GM23338 (cell line): ENCODE data around the gene PRKD3. TPM values are rescaled to one million over a fixed set of nuclear protein-coding genes. Genes with fewer than 3 reads are reported as not detected.

Experiments
- ATAC-seq: fragments of 200-7000 bp; cut with Tn5 transposase; 3 replicates; pipeline ENCODE4 v1.9.1; 2020
- DNase-seq: peaks from one replicate; pipeline ENCODE4 v3.0.0-alpha.2; 2015; ENCODE audit warnings: low spot score
- H2AFZ ChIP-seq: fragments of 200-600 bp; sonication (generic); 2 replicates; pipeline ENCODE4 v1.8.0; 2016; ENCODE audit warnings: antibody characterized with exemption, mild to moderate bottlenecking, moderate library complexity
- H3F3A ChIP-seq: fragments of 200-600 bp; sonication (generic); replicated peaks from 2 replicates; pipeline ENCODE4 v1.8.0; 2017; ENCODE audit warnings: antibody characterized with exemption, mixed run types, low read depth
- H3K27ac ChIP-seq: fragments of 200-600 bp; sonication (generic); 2 replicates; pipeline ENCODE4 v1.6.1; 2016; ENCODE audit warnings: low read depth
- H3K27me3 ChIP-seq: fragments of 200-600 bp; sonication (generic); 2 replicates; pipeline ENCODE4 v1.8.0; 2016; ENCODE audit warnings: mild to moderate bottlenecking, mixed run types, moderate library complexity; ENCODE audit not compliant: insufficient read depth
- H3K36me3 ChIP-seq: fragments of 200-600 bp; sonication (generic); 2 replicates; pipeline ENCODE4 v1.8.0; 2016; ENCODE audit warnings: mild to moderate bottlenecking; ENCODE audit not compliant: insufficient read depth
- H3K4me1 ChIP-seq: fragments of 200-600 bp; sonication (generic); 2 replicates; pipeline ENCODE4 v1.8.0; 2016; ENCODE audit warnings: mild to moderate bottlenecking, moderate library complexity; ENCODE audit not compliant: insufficient read depth
- H3K4me2 ChIP-seq: fragments of 200-600 bp; sonication (generic); 2 replicates; pipeline ENCODE4 v1.7.1; 2017; ENCODE audit warnings: mixed run types
- H3K4me3 ChIP-seq: fragments of 200-600 bp; sonication (generic); 2 replicates; pipeline ENCODE4 v1.6.1; 2016; ENCODE audit warnings: mixed run types
- H3K79me2 ChIP-seq: fragments of 200-600 bp; sonication (generic); replicated peaks from 2 replicates; pipeline ENCODE4 v1.8.0; 2017; ENCODE audit warnings: mild to moderate bottlenecking; ENCODE audit not compliant: insufficient read depth
- H3K9me2 ChIP-seq: fragments of 200-600 bp; sonication (generic); 2 replicates; pipeline ENCODE4 v1.8.0; 2017; ENCODE audit not compliant: insufficient read depth
- H4K20me1 ChIP-seq: fragments of 200-600 bp; sonication (generic); replicated peaks from 2 replicates; pipeline ENCODE4 v1.8.0; 2017; ENCODE audit warnings: mild to moderate bottlenecking; ENCODE audit not compliant: insufficient read depth
- H3K27ac Mint-ChIP-seq: 2 replicates; pipeline ENCODE4 v1.8.0; 2020; ENCODE audit warnings: inconsistent platforms, mild to moderate bottlenecking, moderate library complexity, mixed read lengths
- H3K27me3 Mint-ChIP-seq: 3 replicates; pipeline ENCODE4 v1.8.0; 2022; ENCODE audit warnings: low read depth, mild to moderate bottlenecking, moderate library complexity, mixed read lengths, inconsistent platforms; ENCODE audit not compliant: insufficient read depth, poor library complexity
- H3K36me3 Mint-ChIP-seq: 3 replicates; pipeline ENCODE4 v1.8.0; 2021; ENCODE audit warnings: low read depth, mild to moderate bottlenecking, inconsistent platforms, moderate library complexity, mixed read lengths
- H3K4me1 Mint-ChIP-seq: 3 replicates; pipeline ENCODE4 v1.8.0; 2020; ENCODE audit warnings: mild to moderate bottlenecking, inconsistent platforms, mixed read lengths
- H3K4me3 Mint-ChIP-seq: 3 replicates; pipeline ENCODE4 v1.8.0; 2021; ENCODE audit warnings: moderate library complexity, mild to moderate bottlenecking, inconsistent platforms, mixed read lengths
- H3K9me3 Mint-ChIP-seq: 3 replicates; pipeline ENCODE4 v1.8.0; 2020; ENCODE audit warnings: moderate library complexity, mild to moderate bottlenecking, inconsistent platforms, mixed read lengths
- EZH2phosphoT487 ChIP-seq: fragments of 200-600 bp; sonication (generic); IDR thresholded peaks from one replicate; pipeline ENCODE4 v1.8.1; 2018; ENCODE audit warnings: antibody characterized with exemption; ENCODE audit not compliant: unreplicated experiment
- JUNB ChIP-seq: IDR thresholded peaks from one replicate; pipeline ENCODE4 v1.6.1; 2016; ENCODE audit warnings: antibody characterized with exemption; ENCODE audit not compliant: unreplicated experiment
- NANOG ChIP-seq: IDR thresholded peaks from 2 replicates; pipeline ENCODE4 v1.6.1; 2016; ENCODE audit warnings: antibody characterized with exemption, borderline replicate concordance
- REST ChIP-seq: IDR thresholded peaks from one replicate; pipeline ENCODE4 v1.6.1; 2018; ENCODE audit warnings: antibody characterized with exemption; ENCODE audit not compliant: unreplicated experiment
- STAT1 ChIP-seq: IDR thresholded peaks from one replicate; pipeline ENCODE4 v1.6.1; 2016; ENCODE audit warnings: antibody characterized with exemption; ENCODE audit not compliant: unreplicated experiment
- ZNF114 ChIP-seq: fragments of 250-450 bp; sonication (Bioruptor Pico); IDR thresholded peaks from 2 replicates; pipeline ENCODE4 v1.5.0; 2020; ENCODE audit warnings: mild to moderate bottlenecking, moderate library complexity
- ZNF331 ChIP-seq: fragments of 250-450 bp; sonication (Bioruptor Pico); IDR thresholded peaks from 2 replicates; pipeline ENCODE4 v1.5.0; 2020; ENCODE audit warnings: low read depth, mild to moderate bottlenecking, moderate library complexity
- polyA plus RNA-seq: library from polyadenylated mRNA; unstranded; fragments of >200 nt; fragmentation: Nextera tagmentation; extraction: Ambion mirVana; gene quantifications from 2 replicates; pipeline ENCODE4 v1.2.1, GENCODE V29; 2016
- total RNA-seq: library from RNA; depleted of rRNA; stranded (reverse); fragments of >200 nt; shearing (Covaris generic); gene quantifications from 2 replicates; pipeline ENCODE4 v1.2.3, GENCODE V29; 2014
- TF ChIP-seq, protein P1 (sequence below): IDR thresholded peaks from 2 replicates; pipeline ENCODE4 v1.6.1; 2016; ENCODE audit warnings: antibody characterized with exemption
- TF ChIP-seq, protein P2 (sequence below): fragments of 250-450 bp; sonication (Bioruptor Pico); IDR thresholded peaks from 2 replicates; pipeline ENCODE4 v1.5.0; 2020; ENCODE audit warnings: mild to moderate bottlenecking, moderate library complexity

The PRKD3 gene
- total and polyA plus RNA-seq, 2 experiments from 2014 or later, result 59.7 to 77.0 TPM

DNA sequence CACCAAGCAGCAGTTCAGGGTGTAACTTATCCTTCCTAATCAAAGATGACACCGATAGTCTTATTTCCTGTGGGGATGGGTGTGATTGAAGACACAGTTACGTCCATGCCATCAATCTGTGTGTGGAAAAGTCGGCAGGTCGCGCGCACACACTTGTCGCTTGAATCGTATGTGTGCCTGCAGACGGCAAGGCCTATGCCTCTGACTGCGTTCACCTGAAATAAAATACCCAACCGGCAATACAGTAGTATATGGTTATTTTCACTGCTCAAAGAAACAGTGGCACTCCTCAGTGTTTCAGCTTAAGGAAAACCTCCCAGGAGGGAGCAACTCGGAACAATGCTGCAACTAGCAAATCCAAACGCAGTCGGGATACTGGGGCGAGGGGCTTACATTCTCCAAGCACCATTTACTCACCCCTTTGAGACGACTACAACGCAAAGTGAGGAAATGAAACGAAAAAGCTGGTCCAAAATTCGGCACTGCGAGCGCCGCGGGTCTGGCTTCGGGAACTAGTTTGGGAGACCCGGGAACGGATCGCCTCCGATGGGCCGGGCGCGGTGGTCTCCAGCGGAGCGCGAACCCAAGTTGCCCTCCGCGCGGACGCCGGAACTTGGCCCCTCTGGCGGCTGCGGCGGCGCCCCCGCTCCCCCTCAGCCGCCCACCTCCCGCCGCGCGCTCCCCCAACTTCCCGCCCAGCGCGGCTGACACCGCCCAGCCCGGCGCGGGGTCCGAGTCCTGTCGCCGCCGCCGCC is 675 bp downstream of the PRKD3 start:
- no peak for TF ChIP-seq STAT1
- no peak for TF ChIP-seq NANOG
- no peak for TF ChIP-seq REST
- no peak for TF ChIP-seq ZNF114 (CRISPR knock-in tag)
- TF ChIP-seq EZH2phosphoT487, result no peak
- peaks cover 51% of the 10 kb centered on the region for H3K79me2 ChIP-seq
- Mint-ChIP-seq H3K36me3 (peaks cover 9% of the 10 kb centered on the region; the same call in 1 of the 3 replicates), H3K4me1 (peaks cover 26% of the 10 kb centered on the region), H3K27me3 (peaks cover 20% of the 10 kb centered on the region), H3K27ac (peak overlapping the region; percentile 94), H3K4me3 (peak overlapping the region; percentile 92), H3K9me3 (no peaks in the 10 kb centered on the region; the same call in 2 of the 3 replicates)
- H3K36me3 ChIP-seq, result peaks cover 3% of the 10 kb centered on the region; the same call in 1 of the 2 replicates
- peak overlapping the region; percentile 91 for H3K4me3 ChIP-seq
- peak; percentile 64 for ATAC-seq
- peak overlapping the region; percentile 92 for H3K4me2 ChIP-seq
- peak overlapping the region; percentile 91 for H2AFZ ChIP-seq
- peaks cover 24% of the 10 kb centered on the region for H3K27me3 ChIP-seq
- H3K9me2 ChIP-seq, result no peaks in the 10 kb centered on the region
- H4K20me1 ChIP-seq, result peaks cover 12% of the 10 kb centered on the region; the same call in 1 of the 2 replicates
- H3K4me1 ChIP-seq, result peaks cover 27% of the 10 kb centered on the region
- H3K27ac ChIP-seq, result peak overlapping the region; percentile 64; the same call in 1 of the 2 replicates
- peak; percentile 68 for DNase-seq
- peaks cover 11% of the 10 kb centered on the region for H3F3A ChIP-seq

DNA sequence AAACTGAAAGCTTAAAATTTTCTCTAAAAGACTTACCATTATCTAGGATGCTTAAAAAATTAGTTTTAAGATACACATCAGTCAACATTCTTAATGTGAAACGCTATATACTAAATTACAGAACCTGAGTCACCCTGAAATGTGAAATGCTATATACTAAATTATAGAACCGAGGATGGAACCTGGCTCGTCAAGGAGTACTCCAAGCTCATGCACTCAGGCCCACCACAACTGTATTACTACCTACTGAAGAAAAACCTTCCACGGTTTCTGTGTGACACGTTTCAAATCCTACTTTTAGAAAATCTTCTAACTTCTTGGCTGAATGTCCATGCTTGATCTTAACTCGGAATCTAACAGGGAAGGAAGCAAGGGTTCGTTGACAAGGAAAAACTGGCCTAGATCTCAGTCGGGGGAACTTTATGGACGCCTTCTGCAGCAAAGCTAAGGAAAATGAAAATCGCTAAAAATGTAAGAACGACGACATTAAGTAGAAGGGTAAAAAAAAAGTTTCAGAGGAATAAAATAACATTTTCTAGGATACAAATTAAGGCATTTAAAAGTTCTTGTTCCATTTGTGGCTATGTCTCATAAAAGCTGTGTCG is 1.4 kb downstream of the PRKD3 start:
- Histone ChIP-seq H3K9me2 (no peaks in the 10 kb centered on the region), H3F3A (peaks cover 11% of the 10 kb centered on the region), H3K4me2 (peak overlapping the region; percentile 92), H2AFZ (no peak overlapping the region), H3K27ac (no peak overlapping the region), H3K4me1 (peaks cover 27% of the 10 kb centered on the region), H3K79me2 (peaks cover 58% of the 10 kb centered on the region), H3K4me3 (peak overlapping the region; percentile 91), H3K36me3 (peaks cover 3% of the 10 kb centered on the region; the same call in 1 of the 2 replicates), H3K27me3 (peaks cover 24% of the 10 kb centered on the region), H4K20me1 (peaks cover 12% of the 10 kb centered on the region; the same call in 1 of the 2 replicates)
- DNase-seq (no peak), ATAC-seq (no peak)
- H3K27me3 Mint-ChIP-seq, result peaks cover 20% of the 10 kb centered on the region
- H3K36me3 Mint-ChIP-seq, result peaks cover 9% of the 10 kb centered on the region; the same call in 1 of the 3 replicates
- H3K27ac Mint-ChIP-seq, result no peak overlapping the region; the same call in 1 of the 2 replicates
- peaks cover 33% of the 10 kb centered on the region for H3K4me1 Mint-ChIP-seq
- H3K4me3 Mint-ChIP-seq, result peak overlapping the region; percentile 92
- no peaks in the 10 kb centered on the region; the same call in 2 of the 3 replicates for H3K9me3 Mint-ChIP-seq
- no peak for TF ChIP-seq JUNB
- TF ChIP-seq, protein P1, sequence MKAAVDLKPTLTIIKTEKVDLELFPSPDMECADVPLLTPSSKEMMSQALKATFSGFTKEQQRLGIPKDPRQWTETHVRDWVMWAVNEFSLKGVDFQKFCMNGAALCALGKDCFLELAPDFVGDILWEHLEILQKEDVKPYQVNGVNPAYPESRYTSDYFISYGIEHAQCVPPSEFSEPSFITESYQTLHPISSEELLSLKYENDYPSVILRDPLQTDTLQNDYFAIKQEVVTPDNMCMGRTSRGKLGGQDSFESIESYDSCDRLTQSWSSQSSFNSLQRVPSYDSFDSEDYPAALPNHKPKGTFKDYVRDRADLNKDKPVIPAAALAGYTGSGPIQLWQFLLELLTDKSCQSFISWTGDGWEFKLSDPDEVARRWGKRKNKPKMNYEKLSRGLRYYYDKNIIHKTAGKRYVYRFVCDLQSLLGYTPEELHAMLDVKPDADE, result no peak
- TF ChIP-seq NANOG, result no peak
- TF ChIP-seq ZNF114 (CRISPR knock-in tag), result no peak
- TF ChIP-seq, protein P2, sequence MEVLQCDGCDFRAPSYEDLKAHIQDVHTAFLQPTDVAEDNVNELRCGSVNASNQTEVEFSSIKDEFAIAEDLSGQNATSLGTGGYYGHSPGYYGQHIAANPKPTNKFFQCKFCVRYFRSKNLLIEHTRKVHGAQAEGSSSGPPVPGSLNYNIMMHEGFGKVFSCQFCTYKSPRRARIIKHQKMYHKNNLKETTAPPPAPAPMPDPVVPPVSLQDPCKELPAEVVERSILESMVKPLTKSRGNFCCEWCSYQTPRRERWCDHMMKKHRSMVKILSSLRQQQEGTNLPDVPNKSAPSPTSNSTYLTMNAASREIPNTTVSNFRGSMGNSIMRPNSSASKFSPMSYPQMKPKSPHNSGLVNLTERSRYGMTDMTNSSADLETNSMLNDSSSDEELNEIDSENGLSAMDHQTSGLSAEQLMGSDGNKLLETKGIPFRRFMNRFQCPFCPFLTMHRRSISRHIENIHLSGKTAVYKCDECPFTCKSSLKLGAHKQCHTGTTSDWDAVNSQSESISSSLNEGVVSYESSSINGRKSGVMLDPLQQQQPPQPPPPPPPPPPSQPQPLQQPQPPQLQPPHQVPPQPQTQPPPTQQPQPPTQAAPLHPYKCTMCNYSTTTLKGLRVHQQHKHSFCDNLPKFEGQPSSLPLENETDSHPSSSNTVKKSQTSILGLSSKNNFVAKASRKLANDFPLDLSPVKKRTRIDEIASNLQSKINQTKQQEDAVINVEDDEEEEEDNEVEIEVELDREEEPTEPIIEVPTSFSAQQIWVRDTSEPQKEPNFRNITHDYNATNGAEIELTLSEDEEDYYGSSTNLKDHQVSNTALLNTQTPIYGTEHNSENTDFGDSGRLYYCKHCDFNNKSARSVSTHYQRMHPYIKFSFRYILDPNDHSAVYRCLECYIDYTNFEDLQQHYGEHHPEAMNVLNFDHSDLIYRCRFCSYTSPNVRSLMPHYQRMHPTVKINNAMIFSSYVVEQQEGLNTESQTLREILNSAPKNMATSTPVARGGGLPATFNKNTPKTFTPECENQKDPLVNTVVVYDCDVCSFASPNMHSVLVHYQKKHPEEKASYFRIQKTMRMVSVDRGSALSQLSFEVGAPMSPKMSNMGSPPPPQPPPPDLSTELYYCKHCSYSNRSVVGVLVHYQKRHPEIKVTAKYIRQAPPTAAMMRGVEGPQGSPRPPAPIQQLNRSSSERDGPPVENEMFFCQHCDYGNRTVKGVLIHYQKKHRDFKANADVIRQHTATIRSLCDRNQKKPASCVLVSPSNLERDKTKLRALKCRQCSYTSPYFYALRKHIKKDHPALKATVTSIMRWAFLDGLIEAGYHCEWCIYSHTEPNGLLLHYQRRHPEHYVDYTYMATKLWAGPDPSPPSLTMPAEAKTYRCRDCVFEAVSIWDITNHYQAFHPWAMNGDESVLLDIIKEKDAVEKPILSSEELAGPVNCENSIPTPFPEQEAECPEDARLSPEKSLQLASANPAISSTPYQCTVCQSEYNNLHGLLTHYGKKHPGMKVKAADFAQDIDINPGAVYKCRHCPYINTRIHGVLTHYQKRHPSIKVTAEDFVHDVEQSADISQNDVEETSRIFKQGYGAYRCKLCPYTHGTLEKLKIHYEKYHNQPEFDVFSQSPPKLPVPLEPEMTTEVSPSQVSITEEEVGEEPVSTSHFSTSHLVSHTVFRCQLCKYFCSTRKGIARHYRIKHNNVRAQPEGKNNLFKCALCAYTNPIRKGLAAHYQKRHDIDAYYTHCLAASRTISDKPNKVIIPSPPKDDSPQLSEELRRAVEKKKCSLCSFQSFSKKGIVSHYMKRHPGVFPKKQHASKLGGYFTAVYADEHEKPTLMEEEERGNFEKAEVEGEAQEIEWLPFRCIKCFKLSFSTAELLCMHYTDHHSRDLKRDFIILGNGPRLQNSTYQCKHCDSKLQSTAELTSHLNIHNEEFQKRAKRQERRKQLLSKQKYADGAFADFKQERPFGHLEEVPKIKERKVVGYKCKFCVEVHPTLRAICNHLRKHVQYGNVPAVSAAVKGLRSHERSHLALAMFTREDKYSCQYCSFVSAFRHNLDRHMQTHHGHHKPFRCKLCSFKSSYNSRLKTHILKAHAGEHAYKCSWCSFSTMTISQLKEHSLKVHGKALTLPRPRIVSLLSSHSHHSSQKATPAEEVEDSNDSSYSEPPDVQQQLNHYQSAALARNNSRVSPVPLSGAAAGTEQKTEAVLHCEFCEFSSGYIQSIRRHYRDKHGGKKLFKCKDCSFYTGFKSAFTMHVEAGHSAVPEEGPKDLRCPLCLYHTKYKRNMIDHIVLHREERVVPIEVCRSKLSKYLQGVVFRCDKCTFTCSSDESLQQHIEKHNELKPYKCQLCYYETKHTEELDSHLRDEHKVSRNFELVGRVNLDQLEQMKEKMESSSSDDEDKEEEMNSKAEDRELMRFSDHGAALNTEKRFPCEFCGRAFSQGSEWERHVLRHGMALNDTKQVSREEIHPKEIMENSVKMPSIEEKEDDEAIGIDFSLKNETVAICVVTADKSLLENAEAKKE (CRISPR knock-in tag), result no peak
- no peak for TF ChIP-seq ZNF331 (CRISPR knock-in tag)
